ENCODE results near the gene NEURL4.
"Not testable (repeated sequence)": the region's sequence is repeated elsewhere in the genome, so short reads cannot be mapped to it uniquely, and the experiment has no call there.

Gene NEURL4

GRCh38 chr17:7346761-7347614 lies 17.9 kb upstream of the NEURL4 start:
- no peak for DNase-seq

- DNase-seq, result no peak
Observed at GRCh38 chr17:7343250-7343649, 14.1 kb upstream of the NEURL4 start.

GRCh38 chr17:7341842-7342241 lies 12.7 kb upstream of the NEURL4 start:
- no peak for DNase-seq

DNA sequence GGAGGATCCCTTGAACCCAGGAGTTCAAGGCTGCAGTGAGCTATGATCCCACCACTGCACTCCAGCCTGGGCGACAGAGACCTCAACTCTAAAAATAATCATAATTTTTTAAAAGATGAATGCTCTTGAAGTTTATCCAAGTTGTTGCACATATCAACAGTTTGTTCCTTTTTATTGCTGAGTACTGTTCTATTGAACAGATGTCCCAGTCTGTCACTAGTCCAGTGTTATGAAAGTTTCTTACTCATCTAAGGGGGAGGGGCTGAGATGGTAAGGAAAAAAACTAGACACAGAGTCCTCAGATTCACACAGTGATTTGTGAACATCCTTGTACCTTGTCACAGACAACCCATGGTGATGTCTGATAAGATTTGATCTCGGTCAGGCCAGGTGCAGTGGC lies 11.0 kb upstream of the NEURL4 start:
- DNase-seq, result no peak

GRCh38 chr17:7337600-7337999 lies 8.5 kb upstream of the NEURL4 start:
- DNase-seq, result not testable (repeated sequence)

- no peak for DNase-seq
Observed at GRCh38 chr17:7336240-7337175, 7.4 kb upstream of the NEURL4 start, which contains the start of gene ACAP1. Gene ACAP1, plus strand, starts transcription at chr17:7336529. Its CDS starts 206 bp downstream, at chr17:7336735.

GRCh38 chr17:7335765-7336164 lies 6.6 kb upstream of the NEURL4 start:
- not testable (repeated sequence) for DNase-seq

DNA sequence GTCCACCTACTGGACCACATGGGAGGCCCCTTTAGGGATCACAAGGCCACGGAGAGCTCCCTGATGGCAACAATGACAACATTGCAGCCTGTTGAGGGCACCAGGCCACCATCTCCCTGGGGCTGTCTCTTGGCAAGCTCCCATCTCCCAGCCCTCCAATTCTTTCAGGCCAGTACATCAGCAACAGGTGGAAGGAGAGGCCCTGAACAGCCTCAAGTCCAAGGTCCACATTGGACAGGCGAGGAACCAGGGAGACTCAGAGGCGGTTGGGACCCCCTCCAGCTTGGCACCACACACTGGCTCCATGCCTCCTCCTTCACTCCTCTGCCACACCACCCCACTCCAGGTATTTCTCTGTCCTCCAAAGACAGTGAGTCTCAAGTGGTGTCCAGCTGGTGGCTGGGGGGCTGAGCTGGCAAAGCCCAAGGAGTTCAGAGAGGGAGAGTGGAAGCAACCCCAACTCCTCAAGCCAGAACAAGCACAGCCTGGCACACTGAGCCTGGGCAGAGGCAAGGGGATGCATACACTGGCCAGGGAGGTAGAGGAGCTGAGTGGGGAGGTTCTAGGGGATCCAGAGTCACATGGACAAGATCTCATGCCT lies 5.9 kb upstream of the NEURL4 start:
- DNase-seq, result no peak

GRCh38 chr17:7332600-7333069 lies 3.5 kb upstream of the NEURL4 start:
- DNase-seq, result not testable (repeated sequence)

- DNase-seq, result no peak
Observed at GRCh38 chr17:7332111-7332510, 3.0 kb upstream of the NEURL4 start.

DNA sequence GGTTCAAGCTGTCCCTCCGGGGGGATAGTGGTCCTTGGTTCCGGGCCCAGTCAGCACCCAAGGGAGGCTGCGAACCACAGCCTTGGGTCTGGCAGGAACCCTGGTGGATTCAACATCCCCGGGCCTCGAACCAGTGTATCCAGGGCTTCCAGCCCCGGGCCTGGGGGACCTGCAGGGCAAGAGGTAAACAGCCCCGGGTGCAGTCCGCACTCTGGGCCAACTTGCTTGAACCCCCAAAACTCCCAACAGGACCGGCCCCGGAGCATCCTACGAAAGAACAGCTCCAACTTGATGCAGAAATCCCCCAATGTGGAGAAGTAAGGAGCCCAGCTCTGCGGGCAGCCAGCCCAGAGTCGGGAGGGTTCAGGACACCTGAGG lies 1.5 kb upstream of the NEURL4 start:
- DNase-seq, result no peak

GRCh38 chr17:7329997-7330637 lies 982 bp upstream of the NEURL4 start:
- DNase-seq, result peak; percentile 91

- peak; percentile 99 for DNase-seq
Observed at GRCh38 chr17:7329374-7329996, 350 bp upstream of the NEURL4 start.

GRCh38 chr17:7328009-7328408 lies 1.1 kb downstream of the NEURL4 start:
- no peak for DNase-seq

- DNase-seq, result no peak
Observed at GRCh38 chr17:7327501-7327900, 1.6 kb downstream of the NEURL4 start.

- DNase-seq, result no peak
Observed at GRCh38 chr17:7327056-7327455, 2.1 kb downstream of the NEURL4 start.

DNA sequence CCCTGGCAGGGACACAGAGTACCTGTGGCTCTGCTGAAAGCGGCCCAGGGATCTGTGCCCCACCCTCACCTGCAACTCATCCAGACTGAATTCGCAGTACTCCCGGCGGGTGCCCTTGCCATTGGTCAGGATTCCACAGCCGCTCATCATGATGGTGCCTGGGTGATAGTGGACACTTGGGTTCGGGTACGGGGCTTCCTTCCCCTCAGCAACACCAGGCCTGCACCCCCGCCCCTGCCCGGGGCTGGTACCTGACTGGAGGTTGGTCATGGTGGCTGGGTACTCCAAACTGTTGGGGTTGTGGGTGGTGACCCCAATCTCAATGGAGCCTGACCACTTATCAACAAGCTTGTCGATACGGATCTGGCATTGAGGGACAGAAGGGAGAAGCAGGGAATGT lies 2.9 kb downstream of the NEURL4 start:
- no peak for DNase-seq

DNA sequence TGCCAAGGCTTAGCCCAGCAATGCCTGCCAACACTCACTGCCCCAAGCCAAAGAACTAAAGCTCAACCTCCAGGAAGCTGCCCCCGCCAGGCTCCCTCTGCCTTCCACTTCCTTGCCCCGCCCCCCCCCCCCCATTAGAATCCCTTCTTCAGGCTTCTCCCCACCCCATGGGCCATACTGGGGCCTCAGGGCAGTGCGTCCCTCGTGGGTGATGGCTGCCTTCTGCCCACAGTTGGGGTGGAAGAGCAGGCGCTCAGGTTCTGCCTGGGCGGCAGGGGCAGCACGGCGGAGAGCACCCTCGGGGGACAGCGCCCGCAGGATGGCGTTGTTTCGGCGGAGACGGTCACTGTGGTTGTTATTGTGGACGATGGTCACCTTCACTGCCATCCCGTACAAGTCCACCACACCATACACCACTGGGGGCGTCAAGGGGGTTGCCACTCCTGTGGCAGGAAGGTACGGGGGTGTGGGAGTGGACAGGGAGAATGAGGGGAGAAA lies 4.1 kb downstream of the NEURL4 start:
- DNase-seq, result no peak

GRCh38 chr17:7324438-7324779 lies 4.7 kb downstream of the NEURL4 start:
- no peak for DNase-seq

GRCh38 chr17:7323731-7324437 lies 5.3 kb downstream of the NEURL4 start:
- no peak for DNase-seq

DNA sequence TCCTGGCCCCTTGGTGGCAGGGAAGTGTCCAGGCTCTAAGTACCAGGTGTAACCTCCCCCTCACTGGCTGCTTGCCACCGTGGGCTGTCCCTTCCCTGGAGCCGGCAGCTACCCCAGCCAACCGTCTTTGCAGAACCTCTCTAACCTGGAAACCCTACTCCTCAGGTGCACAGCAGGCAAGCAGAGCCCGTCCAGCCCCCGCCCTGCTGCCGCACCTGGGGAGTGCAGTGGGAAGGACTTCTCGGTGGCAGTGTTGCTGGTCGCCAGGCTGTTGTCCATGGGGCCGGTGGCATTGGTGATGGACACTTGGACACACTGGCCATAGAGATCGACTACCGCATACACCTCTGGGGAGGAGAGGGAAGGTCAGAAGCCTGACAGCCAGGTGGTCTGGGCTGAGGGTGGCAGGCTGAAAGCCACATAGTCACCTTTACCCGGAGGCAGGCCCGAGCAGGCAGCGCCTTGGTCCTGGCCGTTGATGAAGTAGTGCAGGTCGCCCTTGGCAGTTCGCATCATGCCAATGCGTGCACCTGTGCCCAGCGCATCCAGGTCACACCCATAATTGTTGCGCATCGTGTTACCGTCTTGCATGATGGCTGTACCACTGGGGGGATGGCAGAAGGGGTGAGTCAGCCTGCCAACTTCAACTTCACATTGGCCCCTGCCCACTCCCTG lies 6.5 kb downstream of the NEURL4 start:
- DNase-seq, result no peak
